AG09309 (cell line): ENCODE measurements around the gene BEND5.

Experiments used
- DNase-seq: peaks from one replicate; pipeline ENCODE4 v3.0.0-alpha.2; 2010; ENCODE audit warnings: low read depth
- H3K4me3 ChIP-seq: 2 replicates; pipeline ENCODE4 v1.5.1; 2011; ENCODE audit warnings: mild to moderate bottlenecking, low read depth, low read length, moderate library complexity; ENCODE audit not compliant: control insufficient read depth
- TF ChIP-seq, protein P1 (sequence below): IDR thresholded peaks from 2 replicates; pipeline ENCODE4 v1.5.1; 2011; ENCODE audit warnings: mild to moderate bottlenecking, low read depth, low read length, inconsistent platforms; ENCODE audit not compliant: insufficient read depth, control insufficient read depth; ENCODE audit errors: missing control alignments

BEND5 gene, protein sequence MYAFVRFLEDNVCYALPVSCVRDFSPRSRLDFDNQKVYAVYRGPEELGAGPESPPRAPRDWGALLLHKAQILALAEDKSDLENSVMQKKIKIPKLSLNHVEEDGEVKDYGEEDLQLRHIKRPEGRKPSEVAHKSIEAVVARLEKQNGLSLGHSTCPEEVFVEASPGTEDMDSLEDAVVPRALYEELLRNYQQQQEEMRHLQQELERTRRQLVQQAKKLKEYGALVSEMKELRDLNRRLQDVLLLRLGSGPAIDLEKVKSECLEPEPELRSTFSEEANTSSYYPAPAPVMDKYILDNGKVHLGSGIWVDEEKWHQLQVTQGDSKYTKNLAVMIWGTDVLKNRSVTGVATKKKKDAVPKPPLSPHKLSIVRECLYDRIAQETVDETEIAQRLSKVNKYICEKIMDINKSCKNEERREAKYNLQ

DNA sequence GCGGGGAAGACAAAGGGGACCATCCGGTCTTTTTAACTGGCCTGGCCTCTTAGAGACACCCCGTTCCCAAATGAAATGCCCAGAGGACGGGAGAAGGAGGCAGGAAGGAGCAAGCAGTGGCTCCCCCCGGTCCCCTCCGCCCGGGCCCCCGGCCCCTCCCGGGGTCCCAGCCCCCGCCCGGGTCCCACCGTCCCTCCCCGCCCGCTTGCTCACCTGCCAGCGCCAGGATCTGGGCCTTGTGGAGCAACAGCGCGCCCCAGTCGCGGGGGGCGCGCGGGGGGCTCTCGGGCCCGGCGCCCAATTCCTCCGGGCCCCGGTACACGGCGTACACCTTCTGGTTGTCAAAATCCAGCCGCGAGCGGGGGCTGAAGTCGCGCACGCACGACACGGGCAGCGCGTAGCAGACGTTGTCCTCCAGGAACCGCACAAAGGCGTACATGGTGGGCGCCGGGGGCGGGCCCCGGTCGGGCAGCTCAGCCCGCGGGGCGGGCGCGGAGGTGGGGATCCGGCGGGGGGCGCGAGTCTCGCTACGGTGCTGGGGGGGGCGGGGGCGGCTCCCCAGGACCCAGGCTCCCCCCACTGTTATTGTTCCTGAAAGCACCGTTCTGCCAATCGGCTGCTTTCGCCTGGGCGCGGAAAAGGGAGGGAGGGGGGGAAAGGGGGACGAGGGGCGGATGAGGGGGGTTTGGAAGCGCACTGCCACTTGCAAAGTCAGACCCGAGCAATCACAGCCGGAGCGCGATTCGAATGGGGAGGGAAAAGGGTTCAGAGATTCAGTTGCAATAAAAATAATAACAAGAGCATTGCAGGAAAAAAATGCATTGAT, at the start of gene BEND5:
Gene BEND5, minus strand, starts transcription at position 499 of the 826 bp plus-strand sequence. Its CDS starts 60 bp downstream, at position 439.
- H3K4me3 ChIP-seq: no peak within 1 kb of the TSS; the same call in 1 of the 2 replicates
- TF ChIP-seq, protein P1, sequence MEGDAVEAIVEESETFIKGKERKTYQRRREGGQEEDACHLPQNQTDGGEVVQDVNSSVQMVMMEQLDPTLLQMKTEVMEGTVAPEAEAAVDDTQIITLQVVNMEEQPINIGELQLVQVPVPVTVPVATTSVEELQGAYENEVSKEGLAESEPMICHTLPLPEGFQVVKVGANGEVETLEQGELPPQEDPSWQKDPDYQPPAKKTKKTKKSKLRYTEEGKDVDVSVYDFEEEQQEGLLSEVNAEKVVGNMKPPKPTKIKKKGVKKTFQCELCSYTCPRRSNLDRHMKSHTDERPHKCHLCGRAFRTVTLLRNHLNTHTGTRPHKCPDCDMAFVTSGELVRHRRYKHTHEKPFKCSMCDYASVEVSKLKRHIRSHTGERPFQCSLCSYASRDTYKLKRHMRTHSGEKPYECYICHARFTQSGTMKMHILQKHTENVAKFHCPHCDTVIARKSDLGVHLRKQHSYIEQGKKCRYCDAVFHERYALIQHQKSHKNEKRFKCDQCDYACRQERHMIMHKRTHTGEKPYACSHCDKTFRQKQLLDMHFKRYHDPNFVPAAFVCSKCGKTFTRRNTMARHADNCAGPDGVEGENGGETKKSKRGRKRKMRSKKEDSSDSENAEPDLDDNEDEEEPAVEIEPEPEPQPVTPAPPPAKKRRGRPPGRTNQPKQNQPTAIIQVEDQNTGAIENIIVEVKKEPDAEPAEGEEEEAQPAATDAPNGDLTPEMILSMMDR: no peak
- no peak for DNase-seq

DNA sequence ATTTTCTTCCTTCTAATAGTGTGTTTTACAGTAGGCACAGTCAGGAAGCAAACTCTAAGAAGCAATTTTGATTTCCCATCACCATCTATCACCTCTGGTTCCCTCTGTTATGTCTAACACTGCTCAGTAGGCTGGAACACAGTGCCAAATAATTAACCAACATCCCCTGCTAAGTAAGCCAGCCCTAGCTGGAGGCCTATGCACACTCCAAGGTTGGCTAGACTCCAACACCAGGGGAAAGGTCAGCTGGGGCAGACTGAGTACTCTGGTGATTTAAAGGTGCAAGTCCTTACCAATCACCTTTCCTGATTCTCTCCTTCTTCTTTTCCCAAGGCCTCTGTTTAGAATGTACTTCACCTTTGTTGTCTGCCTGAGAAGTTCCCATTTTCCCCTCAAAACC, 46.5 kb upstream of the BEND5 start:
- no peak overlapping the region for H3K4me3 ChIP-seq
- no peak for DNase-seq
- TF ChIP-seq, protein P1: no peak

DNA sequence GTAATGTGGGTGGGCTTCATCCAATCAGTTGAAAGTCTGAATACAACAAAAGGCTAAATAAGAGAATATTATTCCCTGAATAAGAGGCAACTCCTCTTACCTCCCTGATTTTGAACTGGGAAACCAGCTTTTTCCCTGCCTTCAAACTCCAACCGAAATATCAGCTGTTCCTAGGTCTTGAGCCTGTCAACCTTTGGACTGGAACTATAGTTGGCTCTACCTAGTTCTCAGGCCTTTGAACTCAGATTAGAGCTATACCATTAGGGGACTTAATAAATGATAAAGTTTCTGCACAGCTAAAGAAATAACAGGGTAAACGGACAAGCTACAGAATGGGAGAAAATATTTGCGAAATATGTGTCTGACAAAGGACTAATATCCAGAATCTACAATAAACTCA, 43.8 kb upstream of the BEND5 start:
- TF ChIP-seq, protein P1: no peak
- H3K4me3 ChIP-seq: no peak overlapping the region
- no peak for DNase-seq

DNA sequence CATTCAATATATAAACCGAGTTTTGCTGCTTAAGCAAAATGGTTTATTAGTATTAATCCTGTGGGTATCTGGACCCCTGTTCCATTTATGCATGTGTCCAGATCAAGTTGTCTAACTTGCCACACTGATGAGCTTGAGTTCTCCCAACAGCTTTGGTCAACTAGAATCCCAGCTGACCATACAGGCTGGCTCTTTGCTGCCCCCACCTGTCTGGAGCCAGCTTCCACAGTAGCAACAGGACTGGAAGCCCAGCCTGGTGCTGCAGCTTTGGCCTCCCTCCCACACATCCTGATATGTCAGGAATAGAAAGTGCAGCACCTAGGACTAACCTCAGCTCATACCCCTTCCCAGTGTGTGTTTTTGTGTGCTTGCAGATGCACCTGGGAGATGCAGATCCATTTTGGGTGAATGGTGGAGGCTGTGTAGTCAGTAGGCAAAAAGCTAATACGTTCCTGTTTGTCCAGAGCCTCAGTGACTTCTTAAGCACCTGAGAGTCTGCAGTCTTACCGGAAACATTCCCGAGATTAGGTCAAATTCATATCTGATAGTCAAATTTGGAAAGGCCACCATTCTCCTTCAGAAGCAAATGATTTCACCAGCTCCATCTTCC, 40.9 kb upstream of the BEND5 start:
- H3K4me3 ChIP-seq: no peak overlapping the region
- TF ChIP-seq, protein P1: peak; percentile 84
- peak; percentile 10 for DNase-seq

DNA sequence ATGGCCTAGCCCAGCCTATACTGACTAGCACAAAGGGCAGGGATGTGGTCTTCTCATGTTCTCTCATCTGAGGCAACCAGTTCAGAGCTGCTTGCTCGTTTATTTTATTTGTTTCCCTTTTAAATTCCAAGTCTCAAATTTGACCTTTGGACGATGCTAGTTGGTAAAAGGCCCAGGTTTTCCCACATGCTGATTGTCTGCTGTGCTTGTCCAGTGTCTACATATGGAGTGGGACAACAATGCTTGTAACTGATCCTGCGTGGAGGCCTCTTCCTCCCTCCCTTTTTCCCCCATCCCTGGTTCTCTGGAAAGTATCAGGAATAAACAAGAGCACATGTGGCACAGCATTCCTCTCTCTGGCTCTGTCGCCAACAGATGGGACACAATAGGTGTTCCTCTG, 34.0 kb upstream of the BEND5 start:
- DNase-seq: no peak
- no peak overlapping the region for H3K4me3 ChIP-seq

DNA sequence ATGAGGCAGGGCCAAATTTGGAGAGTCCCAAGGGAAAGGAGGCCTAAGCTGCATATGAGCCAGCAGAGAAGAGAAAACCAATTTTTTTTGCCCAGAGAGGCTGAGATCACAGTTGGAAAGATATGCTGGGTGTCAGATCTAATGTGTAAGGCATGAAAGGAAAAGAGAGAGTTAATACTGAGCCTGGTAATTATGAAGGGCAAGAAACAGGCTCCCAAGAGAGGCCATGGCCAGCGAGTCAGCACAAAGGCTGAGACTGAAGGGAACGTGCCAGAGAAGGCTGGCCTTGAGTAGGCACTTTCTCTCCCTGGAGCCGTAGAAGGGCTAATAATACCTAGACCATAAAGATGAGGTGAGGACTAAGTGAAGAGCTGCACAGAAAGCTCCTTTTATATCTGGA, 31.8 kb upstream of the BEND5 start:
- no peak for DNase-seq
- no peak overlapping the region for H3K4me3 ChIP-seq
- TF ChIP-seq, protein P1: no peak

More for the DNA sequence above, 34.0 kb upstream of the BEND5 start:
- TF ChIP-seq, protein P1: no peak
